Skeletal muscle satellite cell (primary cell): ENCODE measurements around the gene FADD.
"Not testable (repeated sequence)": the region's sequence is repeated elsewhere in the genome, so short reads cannot be mapped to it uniquely, and the experiment has no call there.

Experiments used
- H3K27me3 ChIP-seq: 2 replicates; pipeline ENCODE4 v1.7.0; 2013; ENCODE audit warnings: low read length; ENCODE audit not compliant: control insufficient read depth, insufficient read depth
- H3K36me3 ChIP-seq: 2 replicates; pipeline ENCODE4 v1.7.0; 2013; ENCODE audit warnings: mild to moderate bottlenecking, control low read depth, low read length; ENCODE audit not compliant: insufficient read depth
- H3K4me1 ChIP-seq: 2 replicates; pipeline ENCODE4 v1.7.0; 2013; ENCODE audit warnings: low read length; ENCODE audit not compliant: control insufficient read depth, insufficient read depth
- H3K4me2 ChIP-seq: 2 replicates; pipeline ENCODE4 v1.7.0; 2013; ENCODE audit warnings: mild to moderate bottlenecking, low read length
- H3K4me3 ChIP-seq: 2 replicates; pipeline ENCODE4 v1.7.0; 2013; ENCODE audit warnings: low read length
- H3K9ac ChIP-seq: 2 replicates; pipeline ENCODE4 v1.7.0; 2013; ENCODE audit warnings: mild to moderate bottlenecking, low read depth, low read length, moderate library complexity
- H3K9me3 ChIP-seq: replicated peaks from 2 replicates; pipeline ENCODE4 v1.7.0; 2013; ENCODE audit warnings: mild to moderate bottlenecking, control low read depth, low read length

FADD gene

DNA sequence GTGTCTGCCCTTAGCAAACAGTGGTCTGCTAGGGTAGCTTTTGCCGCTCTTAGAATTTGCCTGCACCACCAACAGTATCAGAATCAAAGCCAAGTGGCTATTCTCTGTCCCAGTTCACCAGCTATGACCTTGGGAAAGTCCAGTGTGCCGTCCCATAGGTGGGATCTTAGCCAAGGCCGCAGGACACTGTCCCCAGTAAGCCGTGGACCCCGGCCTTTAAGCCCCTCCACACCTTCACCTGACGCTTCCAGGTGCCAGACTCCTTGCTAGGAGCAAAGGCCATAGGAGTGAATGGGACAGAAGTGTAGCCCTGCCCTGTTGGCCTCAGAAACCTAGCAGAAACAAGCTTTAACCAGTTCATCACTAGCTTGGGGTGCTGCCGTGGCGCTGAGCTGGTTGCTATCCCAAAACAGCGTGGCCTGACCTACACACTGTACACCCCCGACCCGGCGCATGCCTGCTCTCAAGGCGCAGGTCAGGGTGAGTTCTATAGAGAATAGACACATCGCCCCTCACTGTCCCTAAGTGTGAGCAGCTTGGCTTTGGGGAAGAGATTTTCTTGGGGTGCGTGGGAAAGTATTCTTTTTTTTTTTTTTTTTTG is 4.5 kb downstream of the FADD start:
- Histone ChIP-seq H3K4me1 (peaks cover 29% of the 10 kb centered on the region), H3K27me3 (no peaks in the 10 kb centered on the region), H3K9me3 (no peaks in the 10 kb centered on the region), H3K36me3 (peaks cover 46% of the 10 kb centered on the region), H3K4me2 (no peak overlapping the region), H3K4me3 (no peak overlapping the region), H3K9ac (no peak overlapping the region)

DNA sequence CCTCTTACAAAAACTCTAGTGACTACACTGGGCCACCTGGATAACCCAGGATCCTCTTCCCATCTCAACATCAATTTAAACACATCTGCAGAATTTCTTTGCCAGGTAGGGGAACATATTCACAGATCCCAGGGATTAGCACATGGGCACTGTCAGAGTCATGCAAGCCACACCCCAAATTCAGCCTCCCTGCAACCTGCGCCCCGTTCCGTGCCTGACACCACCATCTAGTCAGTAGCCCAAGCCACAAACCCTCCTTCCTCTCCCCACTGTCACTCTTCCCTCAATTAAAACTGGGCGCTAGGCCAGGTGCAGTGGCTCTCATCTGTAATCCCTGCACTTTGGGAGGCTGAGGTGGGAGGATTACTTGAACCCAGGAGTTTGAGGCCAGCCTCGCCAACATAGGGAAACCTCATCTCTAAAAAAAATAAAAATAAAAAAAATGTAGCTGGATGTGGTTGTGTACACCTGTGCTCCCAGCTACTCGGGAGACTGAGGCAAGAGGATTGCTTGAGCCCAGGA is 6.4 kb downstream of the FADD start:
- H3K4me2 ChIP-seq = no peak overlapping the region

DNA sequence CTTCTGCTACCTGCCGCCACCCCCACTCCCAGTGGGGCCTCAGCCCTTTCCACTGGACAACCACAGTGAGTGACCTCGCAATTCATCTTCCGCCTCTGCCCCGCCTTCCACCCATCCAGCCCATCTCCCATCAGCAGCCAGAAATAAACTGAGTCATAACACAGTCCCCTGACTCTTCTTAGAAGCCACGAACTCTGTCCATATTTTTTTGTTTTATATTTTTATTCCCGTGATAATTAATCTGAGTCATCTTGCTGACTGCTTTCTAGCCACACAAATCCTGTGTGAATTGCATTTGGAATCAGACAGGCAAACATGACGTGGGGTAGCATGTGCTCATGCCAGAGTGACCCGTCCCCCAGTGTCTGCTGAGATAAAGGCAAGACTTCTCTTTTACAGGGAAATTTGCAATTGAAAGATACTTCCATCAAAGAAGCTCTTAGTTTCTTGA is 7.0 kb downstream of the FADD start:
- Histone ChIP-seq H3K4me1 (peaks cover 18% of the 10 kb centered on the region), H3K4me2 (no peak overlapping the region), H3K9me3 (no peaks in the 10 kb centered on the region), H3K36me3 (peaks cover 37% of the 10 kb centered on the region), H3K9ac (no peak overlapping the region), H3K4me3 (no peak overlapping the region), H3K27me3 (no peaks in the 10 kb centered on the region)

More for the DNA sequence above, 6.4 kb downstream of the FADD start:
- Histone ChIP-seq H3K36me3 (peaks cover 43% of the 10 kb centered on the region), H3K9me3 (no peaks in the 10 kb centered on the region), H3K9ac (no peak overlapping the region), H3K4me1 (peaks cover 24% of the 10 kb centered on the region), H3K27me3 (no peaks in the 10 kb centered on the region), H3K4me3 (no peak overlapping the region)

DNA sequence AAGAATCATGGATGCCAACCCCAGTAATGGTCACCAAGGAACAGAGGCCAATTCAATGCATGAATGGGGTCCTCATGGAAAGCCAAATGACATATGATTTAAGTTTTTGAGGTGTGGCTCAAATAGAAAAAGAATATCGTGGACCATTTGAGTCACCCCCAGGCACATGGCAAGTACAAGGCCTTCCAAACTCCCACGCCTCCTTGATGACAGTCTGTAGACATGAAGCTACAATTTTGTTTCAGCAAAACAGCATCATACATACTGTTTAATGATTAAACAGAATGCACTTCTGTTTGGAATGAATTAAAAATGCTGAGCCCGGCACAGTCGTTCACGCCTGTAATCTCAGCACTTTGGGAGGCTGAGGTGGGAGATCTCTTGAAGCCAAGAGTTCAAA is 7.4 kb downstream of the FADD start:
- Histone ChIP-seq H3K4me1 (peaks cover 13% of the 10 kb centered on the region), H3K9me3 (no peaks in the 10 kb centered on the region), H3K4me3 (no peak overlapping the region), H3K36me3 (peaks cover 32% of the 10 kb centered on the region), H3K9ac (no peak overlapping the region), H3K27me3 (no peaks in the 10 kb centered on the region), H3K4me2 (no peak overlapping the region)

DNA sequence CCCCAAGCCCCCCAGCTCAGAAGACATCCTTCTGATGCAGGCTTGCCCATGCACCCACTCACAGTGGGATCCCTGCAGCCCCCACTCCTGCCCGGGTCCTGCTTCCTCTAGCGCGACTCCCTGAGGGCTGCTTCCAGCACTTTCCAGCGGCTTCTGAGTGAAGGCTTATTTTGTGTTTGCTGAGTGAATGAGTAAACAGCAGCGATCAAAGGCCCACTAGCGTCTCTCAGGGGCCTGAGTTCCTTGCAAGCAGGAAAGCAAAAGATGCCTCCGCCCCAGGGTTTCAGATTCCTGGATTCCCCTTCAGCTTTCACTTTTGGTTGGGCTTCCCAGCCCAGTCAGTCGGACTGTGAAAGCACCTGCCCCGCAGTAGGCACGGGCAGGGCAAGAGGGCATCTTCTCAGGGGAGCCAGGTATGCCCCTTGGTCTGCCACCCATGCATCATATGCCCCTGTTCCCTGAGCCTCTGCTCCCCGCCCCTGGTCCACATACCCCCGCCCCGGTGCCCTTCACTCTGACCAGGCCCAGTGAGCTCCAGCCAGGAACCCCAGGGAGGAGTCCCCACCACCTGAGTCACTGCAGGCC is 9.2 kb downstream of the FADD start:
- no peaks in the 10 kb centered on the region for H3K9me3 ChIP-seq
- no peak overlapping the region for H3K9ac ChIP-seq
- peaks cover 13% of the 10 kb centered on the region for H3K4me1 ChIP-seq
- no peak overlapping the region for H3K4me3 ChIP-seq
- H3K4me2 ChIP-seq = no peak overlapping the region
- no peaks in the 10 kb centered on the region for H3K27me3 ChIP-seq
- peaks cover 17% of the 10 kb centered on the region for H3K36me3 ChIP-seq

GRCh38 chr11:70217388-70217787 is 14.3 kb downstream of the FADD start:
- not testable (repeated sequence) for H3K9ac ChIP-seq, H3K4me3 ChIP-seq, H3K27me3 ChIP-seq, H3K9me3 ChIP-seq, H3K4me2 ChIP-seq, H3K36me3 ChIP-seq, H3K4me1 ChIP-seq

DNA sequence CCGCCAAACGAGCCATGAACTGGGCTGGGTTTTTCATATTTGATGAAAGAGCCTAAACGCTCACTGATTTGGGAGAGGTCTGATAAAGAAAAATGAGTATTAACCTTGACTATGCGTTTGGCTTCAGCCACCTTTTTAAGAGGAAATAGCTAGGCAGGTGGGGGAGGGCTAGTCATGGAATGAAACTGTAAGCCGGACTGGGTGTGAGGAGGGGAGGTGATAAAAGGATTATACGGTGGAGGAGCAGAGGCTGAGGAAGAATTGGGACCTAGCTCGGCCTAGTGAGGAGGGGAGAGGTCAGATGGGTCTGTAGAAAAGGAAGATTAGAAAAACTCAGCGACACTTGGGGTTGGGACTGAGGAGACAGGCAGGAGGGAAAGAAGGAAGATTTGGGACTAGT is 15.0 kb downstream of the FADD start:
- H3K9me3 ChIP-seq, H3K9ac ChIP-seq, H3K4me3 ChIP-seq, H3K4me2 ChIP-seq, H3K4me1 ChIP-seq, H3K36me3 ChIP-seq, H3K27me3 ChIP-seq: not testable (repeated sequence)

- no peak overlapping the region for H3K4me3 ChIP-seq
- no peak overlapping the region for H3K4me2 ChIP-seq
- peaks cover 14% of the 10 kb centered on the region for H3K27me3 ChIP-seq
- H3K9ac ChIP-seq = no peak overlapping the region
- no peaks in the 10 kb centered on the region for H3K4me1 ChIP-seq
- no peaks in the 10 kb centered on the region for H3K36me3 ChIP-seq
- no peaks in the 10 kb centered on the region for H3K9me3 ChIP-seq
These were observed 17.0 kb downstream of the FADD start for GRCh38 chr11:70220136-70220535.

GRCh38 chr11:70220920-70221319 is 17.8 kb downstream of the FADD start:
- no peak overlapping the region for H3K4me3 ChIP-seq
- no peaks in the 10 kb centered on the region for H3K9me3 ChIP-seq
- H3K27me3 ChIP-seq = peaks cover 18% of the 10 kb centered on the region
- H3K4me2 ChIP-seq = no peak overlapping the region
- no peaks in the 10 kb centered on the region for H3K4me1 ChIP-seq
- no peak overlapping the region for H3K9ac ChIP-seq
- H3K36me3 ChIP-seq = no peaks in the 10 kb centered on the region

DNA sequence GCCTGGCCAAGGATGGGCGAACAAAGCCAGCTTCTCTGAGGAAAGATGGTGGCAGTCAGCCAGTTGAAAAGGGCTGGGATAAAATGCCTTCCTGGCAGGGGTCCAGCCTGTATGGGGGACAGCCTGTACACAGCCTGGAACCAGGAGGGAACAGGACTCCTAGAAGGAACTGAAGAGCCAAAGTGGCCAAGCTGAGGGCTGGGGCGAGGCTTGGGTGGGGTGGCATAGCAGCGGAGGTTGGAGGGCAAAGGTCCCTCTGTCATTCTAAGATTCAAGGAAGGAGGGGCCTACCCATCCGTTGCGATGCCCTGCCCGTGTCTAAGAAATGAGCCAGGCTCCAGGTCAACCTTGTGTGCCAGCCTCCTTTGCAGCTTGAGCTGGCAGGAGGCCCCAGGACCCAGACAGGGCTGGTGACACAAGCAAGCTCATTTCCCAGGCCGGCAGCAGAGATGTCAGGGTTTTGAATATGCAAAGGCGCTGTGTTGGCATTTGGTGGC is 22.6 kb downstream of the FADD start:
- Histone ChIP-seq H3K4me3 (no peak overlapping the region), H3K36me3 (no peaks in the 10 kb centered on the region), H3K4me2 (no peak overlapping the region), H3K9ac (no peak overlapping the region), H3K9me3 (no peaks in the 10 kb centered on the region), H3K4me1 (no peaks in the 10 kb centered on the region), H3K27me3 (peaks cover 28% of the 10 kb centered on the region)

GRCh38 chr11:70226183-70226582 is 23.1 kb downstream of the FADD start:
- no peak overlapping the region for H3K9ac ChIP-seq
- peaks cover 33% of the 10 kb centered on the region for H3K27me3 ChIP-seq
- no peak overlapping the region for H3K4me3 ChIP-seq
- H3K36me3 ChIP-seq = no peaks in the 10 kb centered on the region
- H3K4me2 ChIP-seq = no peak overlapping the region
- H3K9me3 ChIP-seq = no peaks in the 10 kb centered on the region
- no peaks in the 10 kb centered on the region for H3K4me1 ChIP-seq

- Histone ChIP-seq H3K9ac (no peak overlapping the region), H3K9me3 (no peaks in the 10 kb centered on the region), H3K4me2 (no peak overlapping the region), H3K36me3 (no peaks in the 10 kb centered on the region), H3K4me3 (no peak overlapping the region), H3K27me3 (peaks cover 36% of the 10 kb centered on the region), H3K4me1 (no peaks in the 10 kb centered on the region)
These were observed 23.9 kb downstream of the FADD start for GRCh38 chr11:70226967-70227366.
